ENCODE results near the gene SP100.

The SP100 gene

DNA sequence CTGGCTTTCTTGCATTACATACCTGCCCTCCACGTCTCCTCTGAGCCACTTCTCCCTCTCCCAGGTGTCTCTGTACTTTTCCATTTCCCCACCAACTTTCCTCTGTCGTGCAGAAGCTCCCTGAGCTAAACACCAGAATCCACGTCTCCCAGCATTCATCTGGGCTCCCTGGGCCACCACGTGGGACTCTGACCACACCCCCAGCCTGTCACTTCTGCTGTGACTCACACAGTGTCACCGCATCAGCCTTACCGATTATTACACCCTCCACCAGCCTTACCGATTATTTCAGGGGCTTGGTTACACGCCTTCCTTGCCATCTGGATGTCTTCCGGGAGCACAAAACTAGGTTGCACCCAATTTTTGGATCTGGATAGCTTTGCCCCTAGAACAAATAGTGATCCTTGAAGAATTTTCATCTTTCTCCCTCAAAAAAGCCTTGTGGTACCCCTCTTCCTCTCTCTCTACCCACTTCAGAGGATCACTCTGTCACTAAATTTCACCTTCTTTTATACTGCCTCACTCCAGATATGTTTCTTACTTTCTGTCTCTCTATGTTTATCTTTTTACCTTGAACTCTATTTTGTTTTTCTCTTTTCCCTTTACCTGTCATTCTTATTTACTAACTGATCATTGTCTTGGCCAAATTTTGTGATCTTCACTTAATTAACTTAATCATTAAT is 159.8 kb downstream of the SP100 start:
- no peak for DNase-seq
- H3K27me3 ChIP-seq: no peaks in the 10 kb centered on the region; the same call in 1 of the 2 replicates
- no peaks in the 10 kb centered on the region for H3K36me3 ChIP-seq
- H3K4me3 ChIP-seq (ENCODE audit: low read depth, low read length): no peak overlapping the region
- no peaks in the 10 kb centered on the region for H3K4me1 ChIP-seq
- TF ChIP-seq, protein P1, sequence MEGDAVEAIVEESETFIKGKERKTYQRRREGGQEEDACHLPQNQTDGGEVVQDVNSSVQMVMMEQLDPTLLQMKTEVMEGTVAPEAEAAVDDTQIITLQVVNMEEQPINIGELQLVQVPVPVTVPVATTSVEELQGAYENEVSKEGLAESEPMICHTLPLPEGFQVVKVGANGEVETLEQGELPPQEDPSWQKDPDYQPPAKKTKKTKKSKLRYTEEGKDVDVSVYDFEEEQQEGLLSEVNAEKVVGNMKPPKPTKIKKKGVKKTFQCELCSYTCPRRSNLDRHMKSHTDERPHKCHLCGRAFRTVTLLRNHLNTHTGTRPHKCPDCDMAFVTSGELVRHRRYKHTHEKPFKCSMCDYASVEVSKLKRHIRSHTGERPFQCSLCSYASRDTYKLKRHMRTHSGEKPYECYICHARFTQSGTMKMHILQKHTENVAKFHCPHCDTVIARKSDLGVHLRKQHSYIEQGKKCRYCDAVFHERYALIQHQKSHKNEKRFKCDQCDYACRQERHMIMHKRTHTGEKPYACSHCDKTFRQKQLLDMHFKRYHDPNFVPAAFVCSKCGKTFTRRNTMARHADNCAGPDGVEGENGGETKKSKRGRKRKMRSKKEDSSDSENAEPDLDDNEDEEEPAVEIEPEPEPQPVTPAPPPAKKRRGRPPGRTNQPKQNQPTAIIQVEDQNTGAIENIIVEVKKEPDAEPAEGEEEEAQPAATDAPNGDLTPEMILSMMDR (IDR thresholded peaks at IDR 0.05; ENCODE audit: low read depth, low read length): no peak
- no peaks in the 10 kb centered on the region for H3K9me3 ChIP-seq

DNA sequence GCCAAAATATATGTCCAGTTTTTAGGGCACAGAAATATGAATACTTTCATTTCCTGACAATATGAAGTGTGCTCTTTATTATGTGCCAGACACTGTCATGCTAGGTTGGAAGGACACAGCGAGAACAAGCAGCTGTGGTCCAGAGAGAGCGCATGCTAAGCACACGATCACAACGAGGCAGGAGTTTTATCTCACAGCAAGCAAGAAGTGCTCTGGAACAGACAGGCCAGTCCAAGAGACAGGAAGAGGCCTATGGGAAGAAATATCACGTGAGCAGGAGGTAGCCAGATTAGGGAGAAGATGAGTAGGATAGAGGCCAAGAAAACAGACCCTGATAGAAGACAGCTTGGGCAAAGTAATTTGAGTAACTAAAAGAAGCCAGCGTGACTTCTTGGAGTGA is 161.1 kb downstream of the SP100 start:
- Histone ChIP-seq H3K4me3 (ENCODE audit: low read depth, low read length) (no peak overlapping the region), H3K4me1 (no peaks in the 10 kb centered on the region), H3K9me3 (no peaks in the 10 kb centered on the region), H3K27me3 (no peaks in the 10 kb centered on the region; the same call in 1 of the 2 replicates), H3K36me3 (no peaks in the 10 kb centered on the region)
- TF ChIP-seq, protein P1 (IDR thresholded peaks at IDR 0.05; ENCODE audit: low read depth, low read length): no peak
- no peak for DNase-seq

DNA sequence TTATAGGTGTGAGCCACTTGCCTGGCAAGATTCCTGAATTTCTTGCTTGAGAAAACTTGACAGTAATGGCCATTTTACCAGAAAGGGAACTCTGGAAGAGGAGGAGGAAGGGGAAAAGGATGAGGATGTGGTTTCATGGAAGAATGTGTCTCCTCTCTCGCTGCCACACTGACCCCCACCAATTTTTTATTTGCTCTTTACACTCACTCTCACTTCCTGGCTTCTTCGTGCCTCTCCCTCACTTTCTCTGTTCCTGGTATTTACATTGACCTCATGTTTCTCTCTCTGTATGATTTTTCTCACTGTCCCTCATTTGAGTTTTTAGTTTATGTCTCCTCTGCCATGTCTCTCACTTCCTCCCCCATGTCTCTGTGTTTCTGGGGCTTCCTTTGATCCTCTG is 162.1 kb downstream of the SP100 start:
- TF ChIP-seq, protein P1 (IDR thresholded peaks at IDR 0.05; ENCODE audit: low read depth, low read length): no peak
- H3K4me3 ChIP-seq (ENCODE audit: low read depth, low read length): no peak overlapping the region
- no peaks in the 10 kb centered on the region for H3K9me3 ChIP-seq
- no peaks in the 10 kb centered on the region for H3K36me3 ChIP-seq
- no peaks in the 10 kb centered on the region for H3K4me1 ChIP-seq
- DNase-seq: no peak
- H3K27me3 ChIP-seq: no peaks in the 10 kb centered on the region; the same call in 1 of the 2 replicates

DNA sequence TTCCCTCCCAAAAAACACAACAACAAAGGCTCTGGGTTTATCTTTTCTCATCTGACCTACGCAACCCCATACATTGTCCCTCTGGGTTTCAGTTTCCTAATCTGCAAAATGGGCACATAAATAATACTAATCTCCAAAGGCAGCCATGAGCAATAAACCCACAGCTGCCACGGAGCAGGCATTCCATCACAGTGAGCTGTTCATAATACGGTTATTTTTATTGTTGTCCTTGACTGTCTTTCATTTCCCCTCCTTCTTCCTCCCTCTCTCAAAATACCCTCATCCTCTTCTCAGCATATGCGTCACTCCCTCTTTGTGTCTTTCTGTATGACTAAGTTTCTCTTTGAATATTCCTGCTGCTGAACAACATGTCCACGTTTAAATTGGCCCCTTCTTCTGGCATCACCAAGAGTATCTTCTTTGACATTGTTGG is 166.9 kb downstream of the SP100 start:
- H3K36me3 ChIP-seq: no peaks in the 10 kb centered on the region
- H3K27me3 ChIP-seq: no peaks in the 10 kb centered on the region; the same call in 1 of the 2 replicates
- no peak for DNase-seq
- no peaks in the 10 kb centered on the region for H3K9me3 ChIP-seq
- no peak overlapping the region for H3K4me3 ChIP-seq (ENCODE audit: low read depth, low read length)
- TF ChIP-seq, protein P1 (IDR thresholded peaks at IDR 0.05; ENCODE audit: low read depth, low read length): no peak
- H3K4me1 ChIP-seq: no peaks in the 10 kb centered on the region

DNA sequence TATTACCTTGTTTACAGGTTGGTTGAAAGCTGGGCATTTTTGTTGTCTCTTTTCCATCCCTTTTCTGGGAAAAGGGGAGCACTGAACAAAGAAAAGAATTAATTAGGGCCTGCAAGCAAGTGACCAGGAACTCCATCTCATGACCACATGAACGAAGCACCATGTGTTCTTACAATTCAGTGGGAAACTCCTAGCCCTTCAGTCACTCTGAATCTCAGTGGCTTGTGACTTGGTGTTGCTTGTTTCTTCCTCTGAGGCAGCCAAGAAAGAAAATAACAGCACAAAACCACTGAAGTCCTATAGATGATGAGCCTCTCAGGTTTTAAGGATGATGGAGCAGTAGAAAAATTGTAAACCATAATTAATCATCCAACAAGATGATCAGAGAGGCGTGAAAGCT is 167.6 kb downstream of the SP100 start:
- no peak overlapping the region for H3K4me3 ChIP-seq (ENCODE audit: low read depth, low read length)
- no peaks in the 10 kb centered on the region for H3K4me1 ChIP-seq
- TF ChIP-seq, protein P1 (IDR thresholded peaks at IDR 0.05; ENCODE audit: low read depth, low read length): no peak
- H3K27me3 ChIP-seq: no peaks in the 10 kb centered on the region; the same call in 1 of the 2 replicates
- DNase-seq: no peak
- H3K36me3 ChIP-seq: no peaks in the 10 kb centered on the region
- H3K9me3 ChIP-seq: no peaks in the 10 kb centered on the region

DNA sequence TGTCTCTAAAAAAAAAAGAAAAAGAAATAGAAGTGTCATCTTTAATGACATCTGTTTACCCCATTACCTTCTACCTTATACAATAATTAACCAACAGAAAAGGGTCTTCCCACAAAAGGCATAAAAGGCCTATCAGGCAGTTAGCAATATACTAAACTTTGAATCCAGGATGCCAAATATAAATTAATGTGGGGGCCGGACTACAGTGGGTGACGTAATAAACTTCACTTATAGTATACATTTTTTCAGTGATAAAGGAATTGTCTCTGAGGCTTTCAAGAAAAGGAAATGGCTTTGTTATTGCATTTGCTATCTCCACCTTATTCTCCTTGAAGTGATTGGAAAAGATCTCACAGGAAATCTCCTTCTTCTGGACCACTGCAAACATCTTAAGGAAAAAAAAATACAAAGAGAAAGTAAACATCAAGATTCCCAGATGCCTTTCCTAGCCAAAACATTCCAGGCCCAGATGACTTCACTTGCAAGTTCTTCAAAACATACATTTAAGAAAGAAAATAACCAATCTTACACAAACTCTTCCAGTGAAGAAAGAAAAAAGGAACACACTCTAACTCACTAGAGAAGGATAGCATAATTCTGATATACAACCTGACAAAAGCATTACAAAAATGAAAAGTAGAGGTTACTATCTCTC is 170.5 kb downstream of the SP100 start:
- H3K4me3 ChIP-seq (ENCODE audit: low read depth, low read length): no peak overlapping the region
- DNase-seq: no peak
- TF ChIP-seq, protein P1 (IDR thresholded peaks at IDR 0.05; ENCODE audit: low read depth, low read length): no peak
- no peaks in the 10 kb centered on the region for H3K9me3 ChIP-seq
- no peaks in the 10 kb centered on the region for H3K36me3 ChIP-seq
- no peaks in the 10 kb centered on the region for H3K4me1 ChIP-seq
- no peaks in the 10 kb centered on the region for H3K27me3 ChIP-seq

Data from BE2C (cell line).